GM19099 (cell line): ENCODE measurements around the gene RASSF1.

ENCODE experiments used
- POLR2A ChIP-seq: IDR thresholded peaks from 3 replicates; pipeline ENCODE4 v1.6.1; 2011; ENCODE audit warnings: low read depth; ENCODE audit not compliant: insufficient read length; ENCODE audit errors: extremely low read depth

Gene RASSF1

GRCh38 chr3:50341537-50341936 is 901 bp upstream of the RASSF1 start:
- TF ChIP-seq POLR2A, result no peak

GRCh38 chr3:50340147-50340447 is 539 bp downstream of the RASSF1 start:
- no peak for TF ChIP-seq POLR2A

GRCh38 chr3:50339485-50340146 is 1.0 kb downstream of the RASSF1 start:
- TF ChIP-seq POLR2A, result no peak

- TF ChIP-seq POLR2A, result no peak
These were observed 1.7 kb downstream of the RASSF1 start for GRCh38 chr3:50338965-50339364.

- peak; percentile 82 for TF ChIP-seq POLR2A
These were observed 3.3 kb downstream of the RASSF1 start for GRCh38 chr3:50337175-50337861.

- TF ChIP-seq POLR2A, result no peak
These were observed 4.0 kb downstream of the RASSF1 start for GRCh38 chr3:50336452-50337174.

- no peak for TF ChIP-seq POLR2A
These were observed 6.1 kb downstream of the RASSF1 start for GRCh38 chr3:50334339-50335075.

- TF ChIP-seq POLR2A, result no peak
These were observed 6.8 kb downstream of the RASSF1 start for GRCh38 chr3:50333744-50334328.

- TF ChIP-seq POLR2A, result no peak
These were observed 9.2 kb downstream of the RASSF1 start for GRCh38 chr3:50331364-50331907.

- TF ChIP-seq POLR2A, result no peak
These were observed 10.3 kb downstream of the RASSF1 start for GRCh38 chr3:50330330-50330729.

GRCh38 chr3:50327943-50328691 is 12.5 kb downstream of the RASSF1 start, which contains the start of gene TUSC2:
Gene TUSC2, minus strand, starts transcription at chr3:50328223. Its CDS starts 124 bp downstream, at chr3:50328099.
- TF ChIP-seq POLR2A, result peak; percentile 92

- no peak for TF ChIP-seq POLR2A
These were observed 13.5 kb downstream of the RASSF1 start for GRCh38 chr3:50327129-50327528.

GRCh38 chr3:50326182-50326541 is 14.5 kb downstream of the RASSF1 start:
- TF ChIP-seq POLR2A, result no peak
